A673 (cell line): ENCODE data around the gene UFSP2.

Experiments used
- EZH2 ChIP-seq: fragments of 200-600 bp; sonication (generic); IDR thresholded peaks from 2 replicates; pipeline ENCODE4 v1.6.1; 2017; ENCODE audit warnings: borderline replicate concordance, low read depth, mild to moderate bottlenecking, mixed read lengths, antibody characterized with exemption, low read length; ENCODE audit not compliant: poor library complexity, severe bottlenecking
- TF ChIP-seq, protein P1 (sequence below): fragments of 300-800, 200-600 bp; sonication (generic); conservative IDR thresholded peaks from 2 replicates; pipeline ENCODE4 v1.5.1; 2017; ENCODE audit warnings: low read depth, mild to moderate bottlenecking, antibody characterized with exemption, low read length, moderate library complexity, mixed read lengths

DNA sequence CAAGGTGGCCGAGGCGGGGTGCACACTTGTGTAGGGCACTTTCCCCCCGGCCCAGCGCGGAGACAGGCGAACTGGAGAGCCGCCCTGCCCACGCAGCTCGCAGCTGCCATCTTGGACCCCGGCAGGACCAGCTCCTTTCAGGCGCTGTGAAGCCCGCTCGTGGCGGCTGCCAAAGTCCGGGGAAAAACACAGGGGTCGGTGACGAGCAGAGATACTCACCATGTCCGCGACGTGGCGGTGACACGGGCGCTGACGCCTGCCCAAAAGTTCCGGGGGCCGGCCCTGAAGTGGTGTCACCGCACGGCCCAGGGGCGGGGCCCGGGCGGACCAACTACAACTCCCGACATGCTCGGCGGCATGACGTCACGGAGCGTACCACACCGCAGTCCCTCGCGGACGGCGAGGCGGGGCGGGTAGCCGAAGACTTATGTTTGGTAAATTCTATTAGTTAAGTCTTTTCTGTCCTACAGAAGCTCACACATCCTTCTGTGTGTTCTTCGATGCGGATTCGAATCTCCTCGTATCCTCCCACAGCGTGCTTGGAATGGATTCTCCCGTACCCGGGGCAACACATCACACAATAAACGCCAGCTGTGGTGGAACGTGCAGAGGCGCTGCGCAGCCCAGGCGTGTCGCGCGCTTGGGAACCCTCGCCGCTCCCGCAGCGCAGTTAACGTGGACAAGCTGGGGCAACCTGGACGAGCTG, at the start of gene UFSP2:
- TF ChIP-seq, protein P1, sequence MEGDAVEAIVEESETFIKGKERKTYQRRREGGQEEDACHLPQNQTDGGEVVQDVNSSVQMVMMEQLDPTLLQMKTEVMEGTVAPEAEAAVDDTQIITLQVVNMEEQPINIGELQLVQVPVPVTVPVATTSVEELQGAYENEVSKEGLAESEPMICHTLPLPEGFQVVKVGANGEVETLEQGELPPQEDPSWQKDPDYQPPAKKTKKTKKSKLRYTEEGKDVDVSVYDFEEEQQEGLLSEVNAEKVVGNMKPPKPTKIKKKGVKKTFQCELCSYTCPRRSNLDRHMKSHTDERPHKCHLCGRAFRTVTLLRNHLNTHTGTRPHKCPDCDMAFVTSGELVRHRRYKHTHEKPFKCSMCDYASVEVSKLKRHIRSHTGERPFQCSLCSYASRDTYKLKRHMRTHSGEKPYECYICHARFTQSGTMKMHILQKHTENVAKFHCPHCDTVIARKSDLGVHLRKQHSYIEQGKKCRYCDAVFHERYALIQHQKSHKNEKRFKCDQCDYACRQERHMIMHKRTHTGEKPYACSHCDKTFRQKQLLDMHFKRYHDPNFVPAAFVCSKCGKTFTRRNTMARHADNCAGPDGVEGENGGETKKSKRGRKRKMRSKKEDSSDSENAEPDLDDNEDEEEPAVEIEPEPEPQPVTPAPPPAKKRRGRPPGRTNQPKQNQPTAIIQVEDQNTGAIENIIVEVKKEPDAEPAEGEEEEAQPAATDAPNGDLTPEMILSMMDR: no peak
- no peak for TF ChIP-seq EZH2
